GM12873 (cell line): Measurements from ENCODE around the gene ZNF132.

Experiments
- TF ChIP-seq, protein P1 (sequence below): IDR thresholded peaks from 2 replicates; pipeline ENCODE4 v1.5.1; 2012; ENCODE audit warnings: low read depth, mild to moderate bottlenecking, moderate library complexity, low read length, control low read depth; ENCODE audit not compliant: insufficient read depth; ENCODE audit errors: missing control alignments

Gene ZNF132

DNA sequence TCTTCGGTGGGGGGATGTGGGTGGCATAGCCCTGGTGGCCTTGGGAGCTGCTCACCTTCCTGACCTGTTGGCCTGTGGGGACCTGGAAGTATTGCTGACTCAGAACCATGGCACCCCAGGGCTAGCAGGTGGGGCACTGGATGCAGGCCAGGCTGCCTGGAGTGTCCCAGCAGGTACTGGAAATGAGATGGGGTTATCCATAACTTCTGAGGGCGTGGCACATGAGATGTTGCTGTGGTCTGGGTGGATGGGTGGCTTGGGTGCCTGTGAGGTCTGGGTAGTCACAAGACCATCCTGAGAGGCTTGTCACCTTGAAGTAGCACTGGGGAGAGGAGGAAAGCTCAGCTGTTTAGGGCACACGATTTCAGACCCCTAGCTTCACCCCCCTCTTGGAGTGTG is 45.1 kb downstream of the ZNF132 start:
- TF ChIP-seq, protein P1, sequence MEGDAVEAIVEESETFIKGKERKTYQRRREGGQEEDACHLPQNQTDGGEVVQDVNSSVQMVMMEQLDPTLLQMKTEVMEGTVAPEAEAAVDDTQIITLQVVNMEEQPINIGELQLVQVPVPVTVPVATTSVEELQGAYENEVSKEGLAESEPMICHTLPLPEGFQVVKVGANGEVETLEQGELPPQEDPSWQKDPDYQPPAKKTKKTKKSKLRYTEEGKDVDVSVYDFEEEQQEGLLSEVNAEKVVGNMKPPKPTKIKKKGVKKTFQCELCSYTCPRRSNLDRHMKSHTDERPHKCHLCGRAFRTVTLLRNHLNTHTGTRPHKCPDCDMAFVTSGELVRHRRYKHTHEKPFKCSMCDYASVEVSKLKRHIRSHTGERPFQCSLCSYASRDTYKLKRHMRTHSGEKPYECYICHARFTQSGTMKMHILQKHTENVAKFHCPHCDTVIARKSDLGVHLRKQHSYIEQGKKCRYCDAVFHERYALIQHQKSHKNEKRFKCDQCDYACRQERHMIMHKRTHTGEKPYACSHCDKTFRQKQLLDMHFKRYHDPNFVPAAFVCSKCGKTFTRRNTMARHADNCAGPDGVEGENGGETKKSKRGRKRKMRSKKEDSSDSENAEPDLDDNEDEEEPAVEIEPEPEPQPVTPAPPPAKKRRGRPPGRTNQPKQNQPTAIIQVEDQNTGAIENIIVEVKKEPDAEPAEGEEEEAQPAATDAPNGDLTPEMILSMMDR = no peak

DNA sequence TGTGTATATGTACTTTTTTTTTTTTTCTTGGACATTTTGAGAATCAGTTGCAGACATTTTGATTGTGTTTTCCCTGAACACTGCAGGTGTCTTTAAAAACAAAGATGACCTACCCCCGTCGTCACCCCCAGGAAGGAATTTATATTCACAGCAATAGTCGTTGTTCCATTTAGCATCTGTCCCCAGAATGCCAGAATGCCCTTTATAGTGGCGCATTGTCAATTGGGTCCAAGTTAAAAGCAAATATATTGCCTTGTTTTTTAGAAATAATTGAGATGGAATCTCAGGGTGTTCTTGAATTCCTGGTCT is 46.3 kb downstream of the ZNF132 start:
- TF ChIP-seq, protein P1 = no peak

- TF ChIP-seq, protein P1 = no peak
Observed at GRCh38 chr19:58392945-58393724, 46.8 kb downstream of the ZNF132 start.

GRCh38 chr19:58388175-58388526 is 51.8 kb downstream of the ZNF132 start:
- TF ChIP-seq, protein P1 = no peak

- TF ChIP-seq, protein P1 = no peak
Observed at GRCh38 chr19:58387338-58388174, 52.4 kb downstream of the ZNF132 start.

DNA sequence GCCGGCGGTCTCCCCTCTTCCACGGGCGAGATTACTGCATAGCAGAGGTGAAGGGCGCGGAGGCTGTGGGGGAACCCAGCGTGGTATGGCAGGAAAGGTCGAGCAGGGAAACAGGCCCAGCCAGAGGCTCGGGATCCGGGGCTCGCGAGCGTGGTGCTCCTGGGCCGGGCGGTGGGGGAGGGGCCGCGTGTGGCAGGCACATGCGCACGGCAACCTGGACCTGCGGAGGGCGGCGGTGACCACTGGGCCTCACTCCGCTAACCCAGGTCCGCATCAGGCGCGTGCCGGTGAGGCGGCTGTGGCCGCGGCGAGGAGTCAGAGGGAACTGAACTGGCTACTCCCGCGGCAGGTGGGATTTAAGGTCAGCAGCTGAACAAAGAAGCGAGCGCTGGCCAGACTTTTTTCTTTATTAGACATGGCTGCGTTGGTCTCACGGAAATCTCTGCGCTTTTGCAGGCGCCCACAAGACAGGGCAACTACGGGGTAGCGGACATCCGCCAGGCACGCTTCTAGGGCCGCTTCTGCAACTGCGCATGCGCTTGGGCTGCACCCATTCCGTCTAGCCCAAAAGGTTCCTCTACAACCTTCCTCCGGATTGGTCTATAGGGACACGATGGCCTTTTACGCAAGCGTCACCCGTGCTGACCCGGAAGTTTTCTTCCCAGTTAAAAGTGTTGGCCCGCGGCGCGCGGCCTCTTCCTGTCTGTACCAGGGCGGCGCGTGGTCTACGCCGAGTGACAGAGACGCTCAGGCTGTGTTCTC is 53.2 kb downstream of the ZNF132 start, which contains the start of gene RPS5:
Gene RPS5, plus strand, starts transcription at position 694 of the 762 bp plus-strand sequence. CDS start 869 bp downstream, outside the sequence.
- TF ChIP-seq, protein P1 = no peak
